Measurements from ENCODE around the gene DCP1A.

The DCP1A gene

DNA sequence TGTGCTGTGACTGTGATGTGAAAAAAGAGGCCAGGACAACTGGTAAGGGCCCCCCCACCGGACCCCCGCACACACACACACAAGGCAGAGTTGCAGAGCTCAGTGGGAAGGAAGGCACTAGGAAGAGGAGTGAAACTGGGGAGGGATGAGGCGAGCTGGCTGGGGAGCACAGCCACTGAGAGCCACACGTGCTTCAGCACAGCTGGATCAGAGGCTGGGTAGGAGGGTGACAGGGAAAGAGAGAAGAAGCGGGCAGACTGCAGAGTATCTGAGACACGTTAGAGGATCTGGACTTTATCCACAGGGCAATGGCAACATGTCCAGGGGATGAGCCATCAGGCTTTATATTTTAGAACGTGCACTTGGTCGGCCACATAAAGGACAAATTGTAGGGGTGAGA lies 53.5 kb downstream of the DCP1A start:
- no peak for DNase-seq (ENCODE audit: low read depth)
- H3K4me3 ChIP-seq (ENCODE audit: control insufficient read depth, low read depth, low read length), result no peak overlapping the region
- TF ChIP-seq, protein P1, sequence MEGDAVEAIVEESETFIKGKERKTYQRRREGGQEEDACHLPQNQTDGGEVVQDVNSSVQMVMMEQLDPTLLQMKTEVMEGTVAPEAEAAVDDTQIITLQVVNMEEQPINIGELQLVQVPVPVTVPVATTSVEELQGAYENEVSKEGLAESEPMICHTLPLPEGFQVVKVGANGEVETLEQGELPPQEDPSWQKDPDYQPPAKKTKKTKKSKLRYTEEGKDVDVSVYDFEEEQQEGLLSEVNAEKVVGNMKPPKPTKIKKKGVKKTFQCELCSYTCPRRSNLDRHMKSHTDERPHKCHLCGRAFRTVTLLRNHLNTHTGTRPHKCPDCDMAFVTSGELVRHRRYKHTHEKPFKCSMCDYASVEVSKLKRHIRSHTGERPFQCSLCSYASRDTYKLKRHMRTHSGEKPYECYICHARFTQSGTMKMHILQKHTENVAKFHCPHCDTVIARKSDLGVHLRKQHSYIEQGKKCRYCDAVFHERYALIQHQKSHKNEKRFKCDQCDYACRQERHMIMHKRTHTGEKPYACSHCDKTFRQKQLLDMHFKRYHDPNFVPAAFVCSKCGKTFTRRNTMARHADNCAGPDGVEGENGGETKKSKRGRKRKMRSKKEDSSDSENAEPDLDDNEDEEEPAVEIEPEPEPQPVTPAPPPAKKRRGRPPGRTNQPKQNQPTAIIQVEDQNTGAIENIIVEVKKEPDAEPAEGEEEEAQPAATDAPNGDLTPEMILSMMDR (IDR thresholded peaks at IDR 0.05; ENCODE audit: control insufficient read depth, insufficient read depth, low read depth, low read length, missing control alignments), result no peak

GRCh38 chr3:53288214-53288613 lies 59.1 kb downstream of the DCP1A start:
- DNase-seq (ENCODE audit: low read depth), result no peak
- no peak overlapping the region for H3K4me3 ChIP-seq (ENCODE audit: control insufficient read depth, low read depth, low read length)
- TF ChIP-seq, protein P1 (IDR thresholded peaks at IDR 0.05; ENCODE audit: control insufficient read depth, insufficient read depth, low read depth, low read length, missing control alignments), result no peak

DNA sequence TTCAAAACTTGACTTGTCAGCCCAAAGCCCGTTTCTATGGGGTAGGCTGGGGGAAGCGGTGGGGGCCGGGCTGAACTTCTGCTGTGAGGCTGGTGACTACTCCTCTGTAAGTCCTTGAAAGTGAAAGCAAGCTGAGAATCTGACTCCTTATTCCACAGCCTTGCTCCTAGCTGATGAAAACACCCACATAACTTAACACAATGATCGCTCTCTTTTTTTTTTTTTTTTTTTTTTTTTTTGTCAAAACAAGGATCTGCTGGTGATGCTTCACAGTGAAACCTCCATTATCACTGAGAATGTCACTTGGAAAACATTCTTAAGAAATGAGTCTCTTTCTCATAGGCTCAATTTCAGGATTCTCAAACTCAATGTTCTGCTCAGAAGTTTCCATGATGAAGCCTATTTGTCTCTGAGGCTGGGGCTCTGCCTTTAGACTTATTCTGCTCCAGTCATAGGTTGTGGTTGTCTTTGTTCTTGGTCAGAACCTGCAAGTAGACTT lies 60.2 kb downstream of the DCP1A start:
- DNase-seq (ENCODE audit: low read depth), result no peak
- TF ChIP-seq, protein P1 (IDR thresholded peaks at IDR 0.05; ENCODE audit: control insufficient read depth, insufficient read depth, low read depth, low read length, missing control alignments), result no peak
- no peak overlapping the region for H3K4me3 ChIP-seq (ENCODE audit: control insufficient read depth, low read depth, low read length)

DNA sequence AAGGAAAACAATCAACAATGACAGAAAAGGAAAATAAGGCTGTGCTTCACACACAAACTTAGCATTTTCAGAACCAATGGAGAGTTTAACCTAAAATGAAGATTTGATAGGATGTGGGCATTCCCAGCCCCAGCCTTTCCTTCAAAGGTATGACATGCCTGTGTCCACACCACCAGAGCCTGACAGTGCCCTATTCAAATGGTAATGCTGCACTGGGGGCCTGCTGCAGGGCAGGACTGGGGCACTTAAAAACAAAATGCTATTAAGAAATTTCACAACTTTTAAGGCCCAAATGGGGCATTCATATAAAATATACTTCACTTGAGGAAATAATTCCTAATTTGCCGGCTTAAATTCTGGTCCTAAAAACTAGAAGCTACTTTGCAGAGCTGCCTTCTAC lies 60.6 kb downstream of the DCP1A start:
- no peak for DNase-seq (ENCODE audit: low read depth)
- TF ChIP-seq, protein P1 (IDR thresholded peaks at IDR 0.05; ENCODE audit: control insufficient read depth, insufficient read depth, low read depth, low read length, missing control alignments), result no peak
- H3K4me3 ChIP-seq (ENCODE audit: control insufficient read depth, low read depth, low read length), result no peak overlapping the region

GRCh38 chr3:53282581-53282980 lies 64.8 kb downstream of the DCP1A start:
- no peak for DNase-seq (ENCODE audit: low read depth)

DNA sequence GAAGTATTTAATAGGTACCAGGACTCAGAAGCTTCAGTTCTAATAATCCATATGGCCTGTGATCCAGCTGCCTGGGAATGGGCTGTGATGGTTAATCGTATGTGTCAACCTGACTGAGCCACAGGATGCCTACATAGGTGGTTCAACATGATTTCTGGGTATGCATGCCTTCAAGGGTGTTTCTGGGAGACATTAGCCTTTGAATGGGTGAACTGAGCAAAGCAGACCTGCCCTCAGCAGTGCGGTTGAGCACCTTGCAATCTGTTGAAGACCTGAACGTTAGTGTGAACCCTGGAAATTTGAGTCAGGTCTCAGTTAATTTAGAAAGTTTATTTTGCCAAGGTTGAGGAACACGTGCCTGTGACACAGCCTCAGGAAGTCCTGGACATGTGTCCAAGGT lies 68.7 kb downstream of the DCP1A start:
- H3K4me3 ChIP-seq (ENCODE audit: control insufficient read depth, low read depth, low read length), result no peak overlapping the region
- TF ChIP-seq, protein P1 (IDR thresholded peaks at IDR 0.05; ENCODE audit: control insufficient read depth, insufficient read depth, low read depth, low read length, missing control alignments), result no peak
- DNase-seq (ENCODE audit: low read depth), result no peak

More at GRCh38 chr3:53282581-53282980, 64.8 kb downstream of the DCP1A start:
- TF ChIP-seq, protein P1 (IDR thresholded peaks at IDR 0.05; ENCODE audit: control insufficient read depth, insufficient read depth, low read depth, low read length, missing control alignments), result no peak
- H3K4me3 ChIP-seq (ENCODE audit: control insufficient read depth, low read depth, low read length), result no peak overlapping the region
